HG03575 (cell line): ENCODE measurements around the gene ZNF804B.
"Not testable (repeated sequence)": the region's sequence is repeated elsewhere in the genome, so short reads cannot be mapped to it uniquely, and the experiment has no call there.

Experiments used
- ATAC-seq: cut with Tn5 transposase; IDR thresholded peaks from one replicate; pipeline ENCODE4 v1.9.1; 2021; ENCODE audit not compliant: unreplicated experiment, insufficient number of reproducible peaks, low FRiP score; ENCODE audit errors: extremely low read depth

Gene ZNF804B

DNA sequence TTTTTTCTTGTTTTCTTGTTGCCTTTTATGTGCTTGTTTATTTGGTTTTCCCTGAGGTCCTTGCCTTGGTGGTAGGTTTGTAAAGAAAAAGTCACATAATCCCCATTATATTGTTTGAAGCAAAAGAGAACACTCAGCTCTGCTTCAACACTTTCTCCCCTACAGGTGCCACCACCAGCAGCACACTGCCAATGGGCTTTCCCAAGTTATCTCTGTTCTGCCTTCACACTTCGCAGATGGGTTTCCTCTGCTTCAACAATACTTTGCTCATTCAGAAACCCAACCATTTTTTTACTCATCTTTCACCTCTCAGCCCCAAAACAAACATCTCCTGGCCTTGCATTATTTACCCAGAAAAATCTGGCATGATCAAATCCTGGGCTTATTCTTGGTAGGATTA is 411.1 kb downstream of the ZNF804B start:
- no peak for ATAC-seq

DNA sequence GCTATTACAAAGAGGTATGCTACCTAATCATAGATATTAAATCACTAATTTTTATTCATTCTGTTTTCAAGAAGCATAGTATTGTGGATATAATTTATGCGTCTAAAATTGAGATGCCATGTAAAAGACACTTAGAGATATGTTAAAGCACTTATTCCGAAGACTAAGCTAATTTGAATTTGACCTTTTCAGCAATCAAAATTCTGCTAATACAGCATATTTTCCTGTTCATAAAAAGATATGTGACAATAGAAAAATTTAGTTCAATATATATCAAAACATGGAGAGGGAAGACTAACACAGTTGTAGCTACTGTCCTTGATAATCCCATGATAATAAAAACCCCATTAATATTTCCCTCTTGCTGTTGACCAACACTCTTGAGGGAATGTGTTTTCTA is 422.6 kb downstream of the ZNF804B start:
- ATAC-seq, result no peak

DNA sequence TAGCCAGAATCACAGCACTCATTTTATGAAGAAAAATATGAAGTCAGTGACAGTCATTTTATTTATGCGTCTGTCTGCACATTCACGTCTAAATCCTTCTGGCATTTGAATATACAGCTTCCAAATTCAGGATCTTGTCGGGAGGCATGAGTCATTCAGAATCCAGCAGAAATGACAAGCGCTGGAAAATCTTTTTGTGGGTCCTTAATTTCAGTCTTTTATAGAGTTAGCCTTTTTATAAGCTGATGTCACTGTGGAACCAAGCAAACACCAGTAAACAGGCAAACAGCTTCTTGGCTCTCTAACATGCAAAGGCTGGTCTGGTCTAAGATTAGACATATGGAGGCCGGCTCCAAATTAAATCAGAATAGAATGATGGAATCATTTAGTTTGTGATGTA is 424.2 kb downstream of the ZNF804B start:
- ATAC-seq, result no peak

DNA sequence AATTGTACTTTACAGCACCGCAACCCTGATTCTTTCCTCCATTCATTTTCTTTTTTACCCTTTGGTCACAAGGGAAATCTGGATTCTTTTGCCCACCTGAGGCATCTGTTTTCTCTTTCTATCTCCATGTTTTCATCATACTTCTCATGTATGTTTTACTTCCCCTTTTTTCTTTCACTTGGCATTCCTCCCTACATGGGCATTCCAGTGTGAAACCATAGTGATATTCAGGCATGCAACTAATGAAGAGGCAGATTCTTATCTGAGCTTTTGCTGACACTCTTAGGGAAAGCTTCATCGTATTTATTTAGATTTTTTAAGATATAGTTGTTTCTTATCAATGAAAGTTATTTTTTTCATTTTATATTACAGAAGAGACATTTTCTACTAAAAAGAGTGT is 441.3 kb downstream of the ZNF804B start:
- no peak for ATAC-seq

DNA sequence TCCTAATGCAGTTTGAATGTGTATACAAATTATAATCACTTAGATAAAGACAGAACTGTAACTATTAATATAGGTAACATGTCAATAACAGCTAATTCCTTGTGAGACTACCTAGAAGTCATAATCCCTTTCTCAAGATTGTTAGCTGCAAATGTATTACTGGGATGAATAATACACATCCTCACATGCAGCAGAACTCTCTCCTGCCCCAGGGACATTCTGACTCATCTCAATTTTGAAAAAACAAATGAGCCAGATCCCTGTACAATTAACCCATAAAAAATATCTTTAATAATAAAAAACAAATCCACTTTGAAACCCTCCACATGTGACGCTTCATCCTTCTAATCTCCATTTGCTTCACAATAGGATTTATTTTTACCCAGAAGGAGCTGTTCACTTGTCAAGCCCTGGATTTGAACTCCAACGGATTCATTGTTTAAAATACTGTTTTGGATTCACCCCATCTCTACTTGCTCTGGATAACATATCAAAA is 464.4 kb downstream of the ZNF804B start:
- no peak for ATAC-seq

DNA sequence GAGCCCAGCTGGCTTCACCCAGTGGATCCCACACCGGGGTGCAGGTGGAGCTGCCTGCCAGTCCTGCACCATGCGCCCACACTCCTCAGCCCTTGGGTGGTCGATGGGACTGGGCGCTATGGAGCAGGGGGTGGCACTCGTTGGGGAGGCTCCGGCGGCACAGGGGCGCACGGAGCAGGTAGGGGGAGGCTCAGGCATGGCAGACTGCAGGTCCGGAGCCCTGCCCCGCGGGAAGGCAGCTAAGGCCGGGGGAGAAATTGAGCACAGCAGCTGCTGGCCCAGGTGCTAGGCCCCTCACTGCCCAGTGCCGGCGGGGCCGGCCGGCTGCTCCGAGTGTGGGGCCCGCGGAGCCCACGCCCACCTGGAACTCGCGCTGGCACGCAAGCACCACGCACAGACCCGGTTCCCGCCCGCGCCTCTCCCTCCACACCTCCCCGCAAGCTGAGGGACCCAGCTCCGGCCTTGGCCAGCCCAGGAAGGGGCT is 469.2 kb downstream of the ZNF804B start:
- ATAC-seq, result not testable (repeated sequence)

DNA sequence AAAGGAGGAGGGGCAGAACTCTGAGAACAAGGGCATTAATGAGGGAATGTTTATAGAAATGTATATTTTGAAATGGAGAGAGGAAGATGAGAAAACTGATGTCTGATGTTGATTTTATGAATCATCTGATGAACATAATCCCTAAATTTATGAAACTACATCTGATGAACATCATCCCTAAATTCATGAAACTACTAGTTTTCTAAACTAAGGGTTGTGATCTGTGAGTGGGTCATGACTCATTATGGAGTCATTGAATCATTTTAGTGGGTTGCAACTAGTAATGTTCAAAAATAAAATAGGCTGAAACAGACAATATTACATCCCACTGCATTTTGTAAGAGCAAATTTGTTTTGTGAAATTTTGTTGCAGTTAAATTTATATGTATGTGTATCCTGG is 478.7 kb downstream of the ZNF804B start:
- ATAC-seq, result no peak

DNA sequence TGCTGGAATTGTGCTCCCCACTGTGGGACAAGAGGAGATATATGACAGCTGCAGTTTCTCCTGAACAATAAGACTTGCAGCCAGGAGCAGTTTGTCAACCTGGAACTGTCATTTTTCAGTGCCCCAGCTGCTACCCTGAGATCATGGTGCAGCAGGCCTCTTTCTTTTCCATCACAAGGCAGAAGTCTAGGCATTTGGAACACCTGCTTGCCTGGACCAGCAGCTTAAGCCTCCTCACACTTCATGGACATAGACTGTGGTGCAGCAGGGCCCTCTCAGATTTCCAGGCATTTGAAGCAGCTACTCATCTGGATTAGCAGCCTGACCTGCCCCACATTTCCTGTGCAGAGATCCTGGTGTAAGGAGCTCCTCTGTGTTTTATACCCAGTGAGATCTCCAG is 486.7 kb downstream of the ZNF804B start:
- no peak for ATAC-seq

DNA sequence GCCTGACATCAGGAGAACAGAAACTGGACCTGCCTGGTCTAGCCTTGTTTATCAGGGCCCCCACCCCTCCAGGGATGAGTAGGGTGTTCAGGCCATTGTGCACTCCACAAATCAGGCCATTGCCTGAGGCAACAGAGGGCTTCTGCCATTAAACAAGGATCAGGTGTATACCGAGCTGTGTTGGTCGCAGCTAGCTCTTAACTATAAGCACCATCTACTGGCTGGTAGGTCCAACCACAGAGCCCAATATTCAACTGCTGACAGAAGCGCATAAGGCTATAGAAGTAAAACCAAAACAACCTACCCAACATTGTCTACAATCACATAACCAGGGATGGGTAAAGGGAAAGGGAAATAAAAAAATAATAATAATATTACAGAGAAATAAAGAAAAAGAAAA is 487.7 kb downstream of the ZNF804B start:
- no peak for ATAC-seq

DNA sequence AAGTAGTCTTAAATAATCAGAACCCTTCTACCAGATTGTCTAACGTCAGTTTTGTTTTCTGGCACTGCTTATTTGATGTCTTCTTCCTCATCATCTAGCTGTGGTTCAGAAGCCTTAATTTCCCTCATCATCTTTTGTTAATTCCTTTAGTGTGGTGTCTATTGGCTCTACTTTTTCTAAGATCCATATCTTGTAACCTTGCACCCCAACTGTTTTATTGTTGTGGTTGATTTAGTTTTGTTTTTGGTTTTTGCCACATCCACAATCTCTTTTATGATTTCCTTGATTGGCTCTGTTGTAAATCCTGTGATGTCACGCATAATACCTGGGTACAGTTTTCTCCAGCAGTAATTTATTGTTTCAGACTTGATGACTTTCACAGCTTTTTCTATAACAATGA is 499.6 kb downstream of the ZNF804B start:
- ATAC-seq, result no peak

DNA sequence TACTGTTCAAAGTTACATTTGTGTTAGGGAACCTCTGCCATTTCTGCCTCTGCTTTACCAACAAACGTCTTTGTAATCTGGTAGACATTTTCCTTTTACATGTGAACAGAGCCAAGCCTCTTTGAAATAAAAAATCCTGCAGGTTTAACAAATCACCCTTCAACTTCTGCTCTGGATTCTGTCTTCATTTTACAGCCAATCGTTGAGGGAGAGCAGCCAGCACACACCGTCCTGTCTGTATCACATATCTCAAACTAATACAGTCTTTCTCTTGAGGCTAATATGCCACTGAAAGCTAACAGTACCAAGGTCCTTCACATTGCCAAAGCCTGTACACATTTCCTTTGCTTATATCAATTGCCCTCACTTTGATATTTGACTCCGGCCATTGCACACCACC is 504.6 kb downstream of the ZNF804B start:
- no peak for ATAC-seq

DNA sequence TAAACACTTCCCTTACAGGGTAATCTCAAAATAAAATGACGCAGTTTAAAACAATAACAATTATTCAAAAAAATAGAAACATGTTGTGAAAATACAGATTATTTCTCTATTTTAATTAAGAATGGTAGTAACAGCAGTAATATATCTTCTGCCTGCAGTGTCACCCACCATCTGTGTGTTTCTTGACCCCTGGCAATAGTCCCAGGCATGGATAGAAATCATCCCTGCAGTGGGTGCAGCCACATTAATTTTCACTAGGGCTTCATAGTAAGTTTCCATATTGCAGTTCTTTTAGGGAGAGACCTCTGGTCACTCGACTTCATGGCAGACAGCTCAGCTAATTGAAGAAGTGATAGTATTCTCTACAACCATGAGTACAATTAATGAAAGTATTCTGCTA is 506.1 kb downstream of the ZNF804B start:
- ATAC-seq, result no peak

DNA sequence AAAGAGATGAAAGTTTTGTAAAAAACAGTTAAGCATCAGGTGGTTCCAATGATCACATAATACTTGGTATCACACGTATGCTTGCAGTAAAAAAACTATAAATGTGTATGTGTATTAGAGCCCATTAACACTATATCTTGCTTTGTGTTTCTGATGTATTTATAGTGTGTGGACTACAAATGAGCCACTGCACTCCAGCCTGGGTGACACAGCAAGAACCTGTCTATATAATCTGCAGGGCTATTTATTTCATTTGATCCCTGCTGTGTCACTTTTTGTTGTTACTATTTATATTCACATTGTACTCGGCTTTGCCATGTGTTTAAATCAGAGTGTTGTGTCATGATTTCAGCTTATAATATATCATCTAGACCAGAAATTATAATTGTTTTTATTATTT is 523.8 kb downstream of the ZNF804B start:
- ATAC-seq, result no peak

DNA sequence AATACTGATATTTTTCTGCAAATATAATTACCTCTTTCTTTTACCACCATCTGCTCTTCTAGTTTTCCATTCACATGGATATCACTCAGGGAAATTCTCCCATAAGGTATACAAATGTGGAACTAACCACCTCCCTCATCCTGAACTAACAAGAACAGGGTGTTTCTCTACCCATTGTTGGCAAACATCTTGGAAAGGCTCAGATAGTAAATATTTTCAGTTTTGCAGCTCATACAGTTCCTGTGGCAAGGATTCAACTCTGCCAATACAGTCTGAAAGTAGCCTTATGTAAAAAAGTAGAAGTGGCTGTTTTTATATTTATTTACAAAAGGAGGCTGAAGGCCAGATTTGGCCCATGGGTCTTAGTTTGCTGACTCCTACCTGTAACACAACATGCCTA is 549.0 kb downstream of the ZNF804B start:
- no peak for ATAC-seq

DNA sequence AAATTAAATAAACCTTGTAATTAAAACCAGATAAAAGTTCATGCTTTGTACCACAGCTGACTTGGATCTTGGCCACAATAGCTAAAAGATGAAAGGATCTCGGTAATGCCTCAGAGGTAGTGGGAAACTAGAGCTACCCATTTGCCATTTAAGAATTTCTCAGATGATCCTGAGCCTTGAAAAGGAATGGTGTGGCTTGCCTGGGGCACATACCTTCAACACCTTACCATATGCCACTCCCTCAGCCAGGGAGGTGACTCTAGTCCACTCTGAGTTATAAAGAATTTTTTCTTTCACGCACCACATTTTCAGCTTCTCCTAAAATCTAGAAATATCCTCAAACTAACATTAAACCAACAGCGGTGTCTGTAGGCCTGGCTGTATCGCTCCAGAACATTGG is 552.4 kb downstream of the ZNF804B start:
- ATAC-seq, result no peak

DNA sequence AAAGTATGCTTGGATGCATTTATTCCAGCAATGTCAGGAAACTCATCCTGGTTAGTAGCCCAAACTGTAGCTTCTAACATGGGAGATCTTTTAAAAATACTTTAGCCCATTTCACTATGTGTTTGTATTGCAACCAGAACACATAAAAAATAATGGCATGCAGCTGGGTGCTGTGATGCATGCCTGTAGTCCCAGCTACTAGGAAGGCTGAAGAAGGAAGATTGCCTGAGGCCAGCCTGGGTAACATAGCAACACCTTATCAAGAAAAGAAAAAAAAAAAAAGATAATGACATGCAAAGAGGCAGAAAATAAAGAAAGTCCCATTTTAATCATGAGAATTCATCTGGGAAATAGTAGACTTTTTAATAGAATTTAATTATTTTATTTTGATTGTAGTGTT is 553.1 kb downstream of the ZNF804B start:
- no peak for ATAC-seq

DNA sequence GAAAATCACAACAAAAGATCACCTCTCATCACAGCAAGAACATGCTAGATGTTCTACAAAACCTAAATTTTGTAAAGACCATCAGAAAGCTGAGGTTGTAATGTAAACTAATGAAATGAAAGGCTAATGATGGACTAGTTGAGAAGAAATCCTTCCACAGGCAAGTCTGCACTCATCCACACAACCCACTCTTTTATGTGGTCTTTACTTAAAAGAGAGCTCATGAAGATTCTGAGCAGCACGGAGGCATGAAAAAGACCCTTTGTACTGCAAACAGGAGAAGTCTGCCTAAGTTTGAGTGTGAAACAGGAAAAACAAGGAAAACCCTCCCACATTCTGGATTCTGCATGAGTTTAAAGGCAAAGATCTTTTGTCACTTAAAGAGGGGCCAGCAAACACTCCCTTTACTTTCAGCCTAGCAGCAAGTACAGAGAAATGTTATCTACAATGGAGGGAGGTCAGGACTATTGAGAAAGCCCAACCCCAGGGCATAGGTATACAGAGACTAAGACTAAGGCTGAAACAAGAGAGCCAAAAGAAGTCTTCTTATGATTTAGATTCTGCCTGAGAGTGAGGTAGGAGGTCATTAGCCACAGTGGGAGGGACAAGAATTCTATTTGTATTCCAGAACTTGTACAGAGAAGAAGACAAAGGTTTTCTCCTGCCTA is 557.2 kb downstream of the ZNF804B start:
- no peak for ATAC-seq

DNA sequence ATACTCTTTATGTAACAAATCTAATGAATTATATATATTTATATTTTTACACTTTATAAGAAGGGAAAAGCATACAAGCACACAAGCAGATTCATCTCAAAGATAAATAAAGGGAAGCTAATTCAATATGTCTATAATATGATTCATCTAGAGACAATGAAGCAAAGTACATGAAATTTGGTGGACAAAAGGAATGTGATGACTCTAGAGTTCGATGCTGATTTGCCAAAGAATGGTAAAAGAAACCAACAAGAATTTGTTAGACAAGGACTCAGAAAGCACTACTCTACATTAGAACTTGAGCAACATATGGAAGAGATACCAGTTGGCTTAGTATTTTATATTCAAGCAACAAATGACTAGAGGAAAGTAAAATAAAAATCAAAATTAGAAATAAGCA is 572.5 kb downstream of the ZNF804B start:
- ATAC-seq, result no peak

DNA sequence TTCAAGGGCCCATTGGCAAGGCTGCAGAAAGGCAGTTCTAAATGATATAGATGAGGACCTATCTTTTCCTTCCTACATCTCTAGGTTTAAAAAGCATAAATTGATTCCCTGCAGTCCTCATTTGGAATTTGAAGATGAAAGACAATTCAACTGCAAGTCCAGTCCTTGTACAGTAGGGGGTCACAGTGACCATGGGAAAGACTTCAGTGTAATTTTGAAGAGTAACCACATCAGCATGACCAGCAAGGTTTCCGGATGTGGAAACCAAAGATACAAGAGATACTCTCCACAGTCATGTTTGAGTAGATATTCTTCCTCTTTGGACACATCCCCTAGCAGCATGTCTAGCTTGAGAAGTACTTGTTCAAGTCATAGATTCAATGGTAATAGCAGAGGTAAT is 575.3 kb downstream of the ZNF804B start:
- no peak for ATAC-seq

DNA sequence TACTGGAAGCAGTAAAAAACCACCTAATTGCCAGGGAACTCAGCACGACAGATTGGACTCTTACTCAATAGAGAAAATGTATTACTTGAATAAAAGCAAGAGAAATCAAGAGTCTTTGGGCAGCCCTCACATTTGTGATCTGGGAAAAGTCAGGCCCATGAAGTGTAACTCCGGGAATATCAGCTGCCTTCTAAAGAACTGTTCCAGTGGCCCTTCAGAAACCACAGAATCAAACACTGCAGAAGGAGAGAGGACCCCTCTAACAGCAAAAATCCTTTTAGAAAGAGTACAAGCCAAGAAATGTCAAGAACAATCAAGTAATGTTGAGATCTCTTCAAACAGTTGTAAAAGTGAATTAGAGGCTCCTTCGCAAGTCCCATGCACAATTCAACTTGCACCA is 576.0 kb downstream of the ZNF804B start:
- no peak for ATAC-seq

DNA sequence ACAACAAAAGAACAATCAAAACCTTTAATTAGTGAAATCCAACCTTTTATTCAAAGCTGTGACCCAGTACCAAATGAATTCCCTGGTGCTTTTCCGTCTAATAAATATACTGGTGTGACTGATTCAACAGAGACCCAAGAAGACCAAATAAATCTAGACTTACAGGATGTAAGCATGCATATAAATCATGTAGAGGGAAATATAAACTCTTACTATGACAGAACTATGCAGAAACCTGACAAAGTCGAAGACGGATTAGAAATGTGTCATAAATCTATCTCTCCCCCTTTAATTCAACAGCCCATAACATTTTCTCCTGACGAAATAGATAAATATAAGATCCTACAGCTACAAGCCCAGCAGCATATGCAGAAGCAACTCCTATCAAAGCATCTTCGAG is 576.6 kb downstream of the ZNF804B start:
- ATAC-seq, result no peak
